GM23338 (cell line): ENCODE results near the gene CNPY1. TPM values are rescaled to one million over a fixed set of nuclear protein-coding genes. Genes with fewer than 3 reads are reported as not detected.

Experiments
- ATAC-seq: fragments of 200-7000 bp; cut with Tn5 transposase; 3 replicates; pipeline ENCODE4 v1.9.1; 2020
- DNase-seq: peaks from one replicate; pipeline ENCODE4 v3.0.0-alpha.2; 2015; ENCODE audit warnings: low spot score
- H2AFZ ChIP-seq: fragments of 200-600 bp; sonication (generic); 2 replicates; pipeline ENCODE4 v1.8.0; 2016; ENCODE audit warnings: antibody characterized with exemption, mild to moderate bottlenecking, moderate library complexity
- H3F3A ChIP-seq: fragments of 200-600 bp; sonication (generic); replicated peaks from 2 replicates; pipeline ENCODE4 v1.8.0; 2017; ENCODE audit warnings: antibody characterized with exemption, mixed run types, low read depth
- H3K27ac ChIP-seq: fragments of 200-600 bp; sonication (generic); 2 replicates; pipeline ENCODE4 v1.6.1; 2016; ENCODE audit warnings: low read depth
- H3K27me3 ChIP-seq: fragments of 200-600 bp; sonication (generic); 2 replicates; pipeline ENCODE4 v1.8.0; 2016; ENCODE audit warnings: mild to moderate bottlenecking, mixed run types, moderate library complexity; ENCODE audit not compliant: insufficient read depth
- H3K36me3 ChIP-seq: fragments of 200-600 bp; sonication (generic); 2 replicates; pipeline ENCODE4 v1.8.0; 2016; ENCODE audit warnings: mild to moderate bottlenecking; ENCODE audit not compliant: insufficient read depth
- H3K4me1 ChIP-seq: fragments of 200-600 bp; sonication (generic); 2 replicates; pipeline ENCODE4 v1.8.0; 2016; ENCODE audit warnings: mild to moderate bottlenecking, moderate library complexity; ENCODE audit not compliant: insufficient read depth
- H3K4me2 ChIP-seq: fragments of 200-600 bp; sonication (generic); 2 replicates; pipeline ENCODE4 v1.7.1; 2017; ENCODE audit warnings: mixed run types
- H3K4me3 ChIP-seq: fragments of 200-600 bp; sonication (generic); 2 replicates; pipeline ENCODE4 v1.6.1; 2016; ENCODE audit warnings: mixed run types
- H3K79me2 ChIP-seq: fragments of 200-600 bp; sonication (generic); replicated peaks from 2 replicates; pipeline ENCODE4 v1.8.0; 2017; ENCODE audit warnings: mild to moderate bottlenecking; ENCODE audit not compliant: insufficient read depth
- H3K9me2 ChIP-seq: fragments of 200-600 bp; sonication (generic); 2 replicates; pipeline ENCODE4 v1.8.0; 2017; ENCODE audit not compliant: insufficient read depth
- H4K20me1 ChIP-seq: fragments of 200-600 bp; sonication (generic); replicated peaks from 2 replicates; pipeline ENCODE4 v1.8.0; 2017; ENCODE audit warnings: mild to moderate bottlenecking; ENCODE audit not compliant: insufficient read depth
- H3K27ac Mint-ChIP-seq: 2 replicates; pipeline ENCODE4 v1.8.0; 2020; ENCODE audit warnings: inconsistent platforms, mild to moderate bottlenecking, moderate library complexity, mixed read lengths
- H3K27me3 Mint-ChIP-seq: 3 replicates; pipeline ENCODE4 v1.8.0; 2022; ENCODE audit warnings: low read depth, mild to moderate bottlenecking, moderate library complexity, mixed read lengths, inconsistent platforms; ENCODE audit not compliant: insufficient read depth, poor library complexity
- H3K36me3 Mint-ChIP-seq: 3 replicates; pipeline ENCODE4 v1.8.0; 2021; ENCODE audit warnings: low read depth, mild to moderate bottlenecking, inconsistent platforms, moderate library complexity, mixed read lengths
- H3K4me1 Mint-ChIP-seq: 3 replicates; pipeline ENCODE4 v1.8.0; 2020; ENCODE audit warnings: mild to moderate bottlenecking, inconsistent platforms, mixed read lengths
- H3K4me3 Mint-ChIP-seq: 3 replicates; pipeline ENCODE4 v1.8.0; 2021; ENCODE audit warnings: moderate library complexity, mild to moderate bottlenecking, inconsistent platforms, mixed read lengths
- H3K9me3 Mint-ChIP-seq: 3 replicates; pipeline ENCODE4 v1.8.0; 2020; ENCODE audit warnings: moderate library complexity, mild to moderate bottlenecking, inconsistent platforms, mixed read lengths
- CREB1 ChIP-seq: fragments of 250-450 bp; sonication (Bioruptor Pico); IDR thresholded peaks from 2 replicates; pipeline ENCODE4 v1.5.0; 2020; ENCODE audit warnings: low read depth, mild to moderate bottlenecking, moderate library complexity
- CTCF ChIP-seq, 2 experiments: fragments of 200-600 bp in 1 of 2; sonication (generic) in 1 of 2; conservative IDR thresholded peaks; 2 replicates each; pipeline versions ENCODE4 v1.5.1 to v1.6.1; 2016 to 2017; ENCODE audit warnings: antibody characterized with exemption in 2 of 2, low read depth in 2 of 2, mild to moderate bottlenecking in 2 of 2, moderate library complexity in 1 of 2
- ETS1 ChIP-seq: IDR thresholded peaks from 2 replicates; pipeline ENCODE4 v1.6.1; 2016; ENCODE audit warnings: antibody characterized with exemption
- EZH2 ChIP-seq: fragments of 200-600 bp; sonication (generic); IDR thresholded peaks from one replicate; pipeline ENCODE4 v1.8.0; 2017; ENCODE audit warnings: antibody characterized with exemption, mild to moderate bottlenecking, low read depth; ENCODE audit not compliant: unreplicated experiment
- EZH2phosphoT487 ChIP-seq: fragments of 200-600 bp; sonication (generic); IDR thresholded peaks from one replicate; pipeline ENCODE4 v1.8.1; 2018; ENCODE audit warnings: antibody characterized with exemption; ENCODE audit not compliant: unreplicated experiment
- JUNB ChIP-seq: IDR thresholded peaks from one replicate; pipeline ENCODE4 v1.6.1; 2016; ENCODE audit warnings: antibody characterized with exemption; ENCODE audit not compliant: unreplicated experiment
- NANOG ChIP-seq: IDR thresholded peaks from 2 replicates; pipeline ENCODE4 v1.6.1; 2016; ENCODE audit warnings: antibody characterized with exemption, borderline replicate concordance
- POLR2AphosphoS5 ChIP-seq: IDR thresholded peaks from 2 replicates; pipeline ENCODE4 v1.6.1; 2016; ENCODE audit warnings: antibody characterized with exemption, low read depth
- REST ChIP-seq: IDR thresholded peaks from one replicate; pipeline ENCODE4 v1.6.1; 2018; ENCODE audit warnings: antibody characterized with exemption; ENCODE audit not compliant: unreplicated experiment
- STAT1 ChIP-seq: IDR thresholded peaks from one replicate; pipeline ENCODE4 v1.6.1; 2016; ENCODE audit warnings: antibody characterized with exemption; ENCODE audit not compliant: unreplicated experiment
- ZNF331 ChIP-seq: fragments of 250-450 bp; sonication (Bioruptor Pico); IDR thresholded peaks from 2 replicates; pipeline ENCODE4 v1.5.0; 2020; ENCODE audit warnings: low read depth, mild to moderate bottlenecking, moderate library complexity
- polyA plus RNA-seq: library from polyadenylated mRNA; unstranded; fragments of >200 nt; fragmentation: Nextera tagmentation; extraction: Ambion mirVana; gene quantifications from 2 replicates; pipeline ENCODE4 v1.2.1, GENCODE V29; 2016
- total RNA-seq: library from RNA; depleted of rRNA; stranded (reverse); fragments of >200 nt; shearing (Covaris generic); gene quantifications from 2 replicates; pipeline ENCODE4 v1.2.3, GENCODE V29; 2014

The CNPY1 gene
- total and polyA plus RNA-seq, 2 experiments from 2014 or later, result not detected

GRCh38 chr7:155590215-155591018 lies 44.1 kb upstream of the CNPY1 start:
- Mint-ChIP-seq H3K27me3 (peaks cover 10% of the 10 kb centered on the region), H3K4me1 (peaks cover 20% of the 10 kb centered on the region), H3K27ac (no peak overlapping the region), H3K4me3 (no peak overlapping the region), H3K36me3 (no peaks in the 10 kb centered on the region), H3K9me3 (no peaks in the 10 kb centered on the region)
- Histone ChIP-seq H3K9me2 (no peaks in the 10 kb centered on the region), H2AFZ (no peak overlapping the region), H3K79me2 (no peaks in the 10 kb centered on the region), H4K20me1 (no peaks in the 10 kb centered on the region), H3K36me3 (no peaks in the 10 kb centered on the region), H3K4me1 (no peaks in the 10 kb centered on the region), H3K27me3 (no peaks in the 10 kb centered on the region), H3F3A (no peaks in the 10 kb centered on the region), H3K4me2 (no peak overlapping the region), H3K27ac (no peak overlapping the region), H3K4me3 (no peak overlapping the region)
- peak; percentile 59 for DNase-seq
- ATAC-seq, result peak; percentile 34
- TF ChIP-seq ETS1, result no peak
- TF ChIP-seq NANOG, result no peak
- TF ChIP-seq REST, result no peak
- TF ChIP-seq CREB1 (CRISPR knock-in tag), result no peak
- TF ChIP-seq ZNF331 (CRISPR knock-in tag), result no peak
- no peak for TF ChIP-seq POLR2AphosphoS5
- TF ChIP-seq STAT1, result no peak
- no peak for TF ChIP-seq JUNB

GRCh38 chr7:155589001-155589980 lies 42.9 kb upstream of the CNPY1 start:
- H2AFZ ChIP-seq, result no peak overlapping the region
- no peaks in the 10 kb centered on the region for H4K20me1 ChIP-seq
- no peak overlapping the region for H3K4me3 ChIP-seq
- H3K9me2 ChIP-seq, result no peaks in the 10 kb centered on the region
- Mint-ChIP-seq H3K27me3 (peaks cover 10% of the 10 kb centered on the region), H3K9me3 (no peaks in the 10 kb centered on the region), H3K27ac (no peak overlapping the region), H3K4me3 (no peak overlapping the region), H3K36me3 (no peaks in the 10 kb centered on the region), H3K4me1 (peaks cover 10% of the 10 kb centered on the region)
- H3F3A ChIP-seq, result no peaks in the 10 kb centered on the region
- H3K27me3 ChIP-seq, result no peaks in the 10 kb centered on the region
- no peak overlapping the region for H3K27ac ChIP-seq
- H3K4me1 ChIP-seq, result no peaks in the 10 kb centered on the region
- H3K4me2 ChIP-seq, result no peak overlapping the region
- H3K36me3 ChIP-seq, result no peaks in the 10 kb centered on the region
- DNase-seq, result no peak
- ATAC-seq, result no peak
- H3K79me2 ChIP-seq, result no peaks in the 10 kb centered on the region
- TF ChIP-seq EZH2phosphoT487, result no peak
- TF ChIP-seq CTCF (conservative IDR thresholded peaks at IDR 0.05; ENCODE audit: low read depth in 2 of 2), result no peak
- no peak for TF ChIP-seq REST
- no peak for TF ChIP-seq JUNB
- no peak for TF ChIP-seq STAT1
- no peak for TF ChIP-seq CREB1 (CRISPR knock-in tag)
- no peak for TF ChIP-seq POLR2AphosphoS5
- TF ChIP-seq EZH2, result no peak
- TF ChIP-seq ZNF331 (CRISPR knock-in tag), result no peak
